GM12875 (cell line): ENCODE results near the gene TMEM150B.
A peak's percentile ranks its signal among the peaks of the same experiment; 100 is the strongest.
"Not testable (repeated sequence)": the region's sequence is repeated elsewhere in the genome, so short reads cannot be mapped to it uniquely, and the experiment has no call there.

ENCODE experiments used
- H3K4me3 ChIP-seq: one replicate; pipeline ENCODE4 v1.5.1; 2011; ENCODE audit warnings: low read depth, low read length, control low read depth
- TF ChIP-seq, protein P1 (sequence below): IDR thresholded peaks from 2 replicates; pipeline ENCODE4 v1.5.1; 2011; ENCODE audit warnings: low read depth, mild to moderate bottlenecking, control low read depth, inconsistent platforms, low read length, moderate library complexity, borderline replicate concordance; ENCODE audit not compliant: insufficient read depth

The TMEM150B gene

DNA sequence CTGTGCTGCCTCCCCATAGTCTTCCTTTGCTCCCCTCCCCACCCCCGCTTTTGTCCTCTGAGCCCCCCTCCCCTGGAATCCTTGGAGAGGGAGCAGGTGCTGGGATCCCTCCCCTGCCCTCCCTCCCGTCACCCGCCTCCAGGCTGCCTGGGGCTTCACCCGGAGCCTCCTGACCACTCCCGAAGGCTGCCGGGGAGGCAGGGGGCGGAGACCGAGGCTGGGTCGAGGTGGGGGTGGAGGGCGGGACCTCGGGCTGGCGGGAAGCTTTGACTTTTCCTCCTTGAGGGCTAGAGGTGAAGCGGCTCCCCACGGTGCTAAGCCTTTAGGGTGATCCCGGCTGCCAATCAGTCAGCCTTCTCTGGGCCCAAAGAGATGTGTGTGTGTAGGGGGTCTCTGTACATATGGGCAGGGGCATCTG lies 16.0 kb upstream of the TMEM150B start:
- H3K4me3 ChIP-seq, result peak overlapping the region; percentile 72
- TF ChIP-seq, protein P1, sequence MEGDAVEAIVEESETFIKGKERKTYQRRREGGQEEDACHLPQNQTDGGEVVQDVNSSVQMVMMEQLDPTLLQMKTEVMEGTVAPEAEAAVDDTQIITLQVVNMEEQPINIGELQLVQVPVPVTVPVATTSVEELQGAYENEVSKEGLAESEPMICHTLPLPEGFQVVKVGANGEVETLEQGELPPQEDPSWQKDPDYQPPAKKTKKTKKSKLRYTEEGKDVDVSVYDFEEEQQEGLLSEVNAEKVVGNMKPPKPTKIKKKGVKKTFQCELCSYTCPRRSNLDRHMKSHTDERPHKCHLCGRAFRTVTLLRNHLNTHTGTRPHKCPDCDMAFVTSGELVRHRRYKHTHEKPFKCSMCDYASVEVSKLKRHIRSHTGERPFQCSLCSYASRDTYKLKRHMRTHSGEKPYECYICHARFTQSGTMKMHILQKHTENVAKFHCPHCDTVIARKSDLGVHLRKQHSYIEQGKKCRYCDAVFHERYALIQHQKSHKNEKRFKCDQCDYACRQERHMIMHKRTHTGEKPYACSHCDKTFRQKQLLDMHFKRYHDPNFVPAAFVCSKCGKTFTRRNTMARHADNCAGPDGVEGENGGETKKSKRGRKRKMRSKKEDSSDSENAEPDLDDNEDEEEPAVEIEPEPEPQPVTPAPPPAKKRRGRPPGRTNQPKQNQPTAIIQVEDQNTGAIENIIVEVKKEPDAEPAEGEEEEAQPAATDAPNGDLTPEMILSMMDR, result no peak

- H3K4me3 ChIP-seq, result peak overlapping the region; percentile 72
- TF ChIP-seq, protein P1, result no peak
Observed at GRCh38 chr19:55340784-55341147, 15.6 kb upstream of the TMEM150B start.

- H3K4me3 ChIP-seq, result peak overlapping the region; percentile 72
- TF ChIP-seq, protein P1, result no peak
Observed at GRCh38 chr19:55339889-55340783, 15.0 kb upstream of the TMEM150B start.

DNA sequence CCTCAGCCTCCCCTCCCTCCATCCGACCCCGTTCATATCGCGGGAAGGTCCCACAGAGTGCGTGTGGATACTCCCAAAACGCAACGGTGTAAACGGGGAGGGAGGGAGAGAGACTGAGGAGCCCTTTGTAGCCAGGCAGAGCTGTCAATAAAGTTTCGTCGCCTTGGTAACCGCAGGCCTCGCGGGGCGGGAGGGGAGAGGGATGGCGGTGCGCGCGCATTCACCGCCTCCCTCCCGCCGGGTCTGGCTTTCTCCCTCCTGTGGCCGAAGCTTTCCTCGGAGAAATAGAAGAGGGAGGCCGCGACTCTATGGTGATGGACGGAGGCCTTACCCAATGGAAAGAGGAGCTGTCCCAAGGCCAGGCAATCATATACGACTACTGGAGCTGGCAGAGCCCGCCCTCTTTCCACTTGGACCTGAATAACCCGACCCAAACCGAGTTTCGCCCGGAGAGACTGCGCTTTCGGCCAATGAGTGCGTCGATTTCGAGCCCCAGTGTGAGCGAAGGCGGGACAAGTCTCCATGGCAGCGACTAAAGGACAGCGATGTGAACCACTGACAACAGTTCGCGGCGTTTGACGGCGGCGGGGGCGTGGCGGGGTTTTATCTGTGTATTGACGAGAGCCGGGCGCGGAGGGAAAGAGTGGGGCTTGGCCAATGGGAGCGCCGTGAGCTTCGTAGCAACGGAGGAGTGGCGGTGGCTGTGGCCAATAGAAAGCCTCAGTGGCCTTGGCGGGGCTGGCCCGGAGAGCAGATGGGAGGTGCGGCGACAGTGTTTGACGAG lies 14.2 kb upstream of the TMEM150B start, which contains the start of gene KMT5C:
Gene KMT5C (plus strand): TSS at position 772 of the 784 bp plus-strand sequence. CDS start 2,061 bp downstream, outside the sequence.
- peak within 1 kb of the TSS; percentile 72 for H3K4me3 ChIP-seq
- TF ChIP-seq, protein P1, result no peak

- TF ChIP-seq, protein P1, result no peak
- no peak overlapping the region for H3K4me3 ChIP-seq
Observed at GRCh38 chr19:55336101-55336500, 11.0 kb upstream of the TMEM150B start.

GRCh38 chr19:55333870-55334269 lies 8.7 kb upstream of the TMEM150B start:
- TF ChIP-seq, protein P1, result no peak
- no peak overlapping the region for H3K4me3 ChIP-seq

- not testable (repeated sequence) for H3K4me3 ChIP-seq
Observed at GRCh38 chr19:55329791-55330190, 4.7 kb upstream of the TMEM150B start.

- not testable (repeated sequence) for H3K4me3 ChIP-seq
Observed at GRCh38 chr19:55328774-55329318, 3.7 kb upstream of the TMEM150B start.
